GM12878 (cell line): ENCODE data around the gene ATP6V1G1. TPM values are rescaled to one million over a fixed set of nuclear protein-coding genes. Genes with fewer than 3 reads are reported as not detected.

Experiments
- ATAC-seq: fragments of 200-7000 bp; cut with Tn5 transposase; 3 replicates; pipeline ENCODE4 v1.9.1; 2020; ENCODE audit warnings: mild to moderate bottlenecking, moderate library complexity
- BruUV-seq: library from RNA; stranded (reverse); fragments of 400-500 nt; replicated peaks from 2 replicates; lab custom pipeline; 2021; lab: Mats Ljungman, UMichigan
- CTCF ChIA-PET: fragments of 300-600 bp; sonication (Branson Sonifier 250); formaldehyde crosslinking; extraction: SDS; loops from one replicate; lab custom pipeline; 2021; ENCODE audit warnings: inconsistent platforms; lab: Yijun Ruan, JAX
- POLR2A ChIA-PET: fragments of 350-600 bp; formaldehyde crosslinking; extraction: SDS; loops from one replicate; lab custom pipeline; 2021; ENCODE audit warnings: inconsistent platforms; lab: Charles Lee
- RAD21 ChIA-PET: fragments of 300-600 bp; sonication (Branson Sonifier 250); formaldehyde crosslinking; loops from one replicate; lab custom pipeline; 2023; ENCODE audit warnings: antibody characterized with exemption; ENCODE audit not compliant: unreplicated experiment; lab: Charles Lee
- SMC1A ChIA-PET: fragments of 300-600 bp; sonication (Branson Sonifier 250); formaldehyde crosslinking; loops from one replicate; lab custom pipeline; 2023; ENCODE audit not compliant: unreplicated experiment, uncharacterized antibody; lab: Charles Lee
- DNase-seq: peaks from one replicate; pipeline ENCODE4 v3.0.0-alpha.2; 2011; ENCODE audit warnings: low read depth, low spot score
- FAIRE-seq: peaks from 3 replicates; lab custom pipeline; 2011; peaks lifted over from hg19 to GRCh38; lab: Jason Lieb, UNC
- H2AFZ ChIP-seq: 2 replicates; pipeline ENCODE4 v1.6.0; 2011; ENCODE audit warnings: low read depth, low read length, control low read depth; ENCODE audit not compliant: control insufficient read depth
- H3K27ac ChIP-seq: 2 replicates; pipeline ENCODE4 v1.5.1; 2011; ENCODE audit warnings: control low read depth; ENCODE audit not compliant: control insufficient read depth, insufficient read depth
- H3K27me3 ChIP-seq, 2 experiments: replicated peaks in 1 of 2; 2 replicates each; pipeline versions ENCODE4 v1.6.0 to v1.6.1; 2011; ENCODE audit warnings: low read length in 1 of 2; ENCODE audit not compliant: control insufficient read depth in 2 of 2, insufficient read depth in 2 of 2
- H3K36me3 ChIP-seq, 2 experiments: 2 replicates each; pipeline ENCODE4 v1.5.1; 2011; ENCODE audit warnings: low read length in 1 of 2; ENCODE audit not compliant: control insufficient read depth in 2 of 2, insufficient read depth in 2 of 2
- H3K4me1 ChIP-seq: 2 replicates; pipeline ENCODE4 v1.6.1; 2011; ENCODE audit warnings: mild to moderate bottlenecking, low read length, moderate library complexity, mixed read lengths; ENCODE audit not compliant: control insufficient read depth, insufficient read depth
- H3K4me2 ChIP-seq: 2 replicates; pipeline ENCODE4 v1.6.0; 2011; ENCODE audit warnings: control low read depth; ENCODE audit not compliant: control insufficient read depth, insufficient read depth
- H3K4me3 ChIP-seq: fragments of 200-600 bp; sonication (generic); 2 replicates; pipeline ENCODE4 v1.5.1; 2016
- H3K79me2 ChIP-seq: 2 replicates; pipeline ENCODE4 v1.6.0; 2011; ENCODE audit warnings: low read length; ENCODE audit not compliant: control insufficient read depth, insufficient read depth
- H3K9ac ChIP-seq: 2 replicates; pipeline ENCODE4 v1.8.0; 2011; ENCODE audit warnings: low read length, control low read depth, mixed read lengths; ENCODE audit not compliant: control insufficient read depth, insufficient read depth
- H3K9me3 ChIP-seq: replicated peaks from 3 replicates; pipeline ENCODE4 v1.5.1; 2011; ENCODE audit warnings: mild to moderate bottlenecking, low read length; ENCODE audit not compliant: control insufficient read depth, insufficient read depth
- H4K20me1 ChIP-seq: 2 replicates; pipeline ENCODE4 v1.6.0; 2011; ENCODE audit not compliant: control insufficient read depth, insufficient read depth
- CHD4 ChIP-seq: fragments of 200-600 bp; sonication (generic); IDR thresholded peaks from 2 replicates; pipeline ENCODE4 v1.6.1; 2016; ENCODE audit warnings: mild to moderate bottlenecking
- ESRRA ChIP-seq: IDR thresholded peaks from 2 replicates; pipeline ENCODE4 v1.6.1; 2012; ENCODE audit warnings: mild to moderate bottlenecking, low read length, improper control_type of control experiment
- GABPA ChIP-seq: IDR thresholded peaks from 2 replicates; pipeline ENCODE4 v1.6.1; 2014; ENCODE audit warnings: antibody characterized with exemption, low read depth, mild to moderate bottlenecking, inconsistent platforms
- NFIC ChIP-seq: IDR thresholded peaks from 2 replicates; pipeline ENCODE4 v1.6.1; 2012; ENCODE audit warnings: low read depth, mild to moderate bottlenecking, inconsistent platforms, low read length, moderate library complexity
- POLR2AphosphoS2 ChIP-seq: IDR thresholded peaks from 2 replicates; pipeline ENCODE4 v1.6.1; 2011; ENCODE audit warnings: low read depth, mild to moderate bottlenecking, low read length, improper control_type of control experiment, moderate library complexity
- SIN3A ChIP-seq: IDR thresholded peaks from 2 replicates; pipeline ENCODE4 v1.6.1; 2012; ENCODE audit warnings: low read depth, low read length, improper control_type of control experiment
- SPI1 ChIP-seq: IDR thresholded peaks from 2 replicates; pipeline ENCODE4 v1.6.1; 2011; ENCODE audit warnings: low read depth, mild to moderate bottlenecking, low read length, moderate library complexity, borderline replicate concordance; ENCODE audit not compliant: insufficient read depth
- SRF ChIP-seq, 2 experiments: IDR thresholded peaks; 2 replicates each; pipeline ENCODE4 v1.6.1; 2011; ENCODE audit warnings: low read depth in 2 of 2, low read length in 2 of 2, mild to moderate bottlenecking in 1 of 2, moderate library complexity in 1 of 2
- WGBS: methylation state at CpG from one replicate; pipeline ENCODE4 v1.1.6; 2016; ENCODE audit warnings: low lambda C conversion rate; ENCODE audit not compliant: insufficient replicate concordance, insufficient coverage; ENCODE audit errors: missing lambda C conversion rate; 5-methylcytosine and 5-hydroxymethylcytosine counted together
- in situ Hi-C: fragments of 300-500 bp; cut with MboI; formaldehyde crosslinking; loops from 9 replicates; pipeline ENCODE4 v1.14.3; 2018; ENCODE audit warnings: mixed read lengths
- intact Hi-C: fragments of 100-400 bp; cut with micrococcal nuclease; formaldehyde crosslinking; loops from one replicate; pipeline ENCODE4 v1.14.2; 2022; ENCODE audit not compliant: unreplicated experiment
- polyA plus RNA-seq, 11 experiments: library from polyadenylated mRNA; depleted of rRNA in 4 of 11; unstranded in 6 of 11; stranded (reverse) in 5 of 11; fragments of >200 nt; fragmentation: Nextera tagmentation in 4 of 11; fragmentation: Illumina TruSeq in 1 of 11; extraction: Ambion mirVana in 4 of 11; extraction: Trizol in 1 of 11; gene quantifications; 1 replicate in 1 of 11; 2 replicates in 10 of 11; pipeline versions ENCODE4 v1.2.1 to v1.2.3, GENCODE V29; 2011 to 2016; ENCODE audit warnings: inconsistent platforms in 2 of 11, missing spikeins in 2 of 11, low read depth in 1 of 11
- total RNA-seq, 4 experiments: library from RNA; depleted of rRNA in 3 of 4; stranded (reverse); fragments of >200 nt in 3 of 4; fragmentation: Illumina TruSeq in 1 of 4; extraction: Trizol in 1 of 4; gene quantifications; 2 replicates each; pipeline versions ENCODE4 v1.2.1 to v1.2.3, GENCODE V29; 2013 to 2021
- TF ChIP-seq, protein P1 (sequence below): IDR thresholded peaks from 2 replicates; pipeline ENCODE4 v1.6.1; 2011; ENCODE audit warnings: borderline replicate concordance, low read depth, mild to moderate bottlenecking, moderate library complexity, low read length; ENCODE audit not compliant: insufficient read depth, poor library complexity, severe bottlenecking
- TF ChIP-seq, protein P2 (sequence below): IDR thresholded peaks from 2 replicates; pipeline ENCODE4 v1.6.1; 2011; ENCODE audit warnings: low read depth, low read length, improper control_type of control experiment, borderline replicate concordance
- TF ChIP-seq, protein P3 (sequence below): fragments of 450-650 bp; IDR thresholded peaks from 2 replicates; pipeline ENCODE4 v1.6.1; 2017; ENCODE audit warnings: borderline replicate concordance

Gene ATP6V1G1
- total and polyA plus RNA-seq, 10 of the 15 experiments (the other 5 are each of a cell fraction or from before 2014, with no cell fraction given): 34.2 to 204 (median 82.5) TPM

DNA sequence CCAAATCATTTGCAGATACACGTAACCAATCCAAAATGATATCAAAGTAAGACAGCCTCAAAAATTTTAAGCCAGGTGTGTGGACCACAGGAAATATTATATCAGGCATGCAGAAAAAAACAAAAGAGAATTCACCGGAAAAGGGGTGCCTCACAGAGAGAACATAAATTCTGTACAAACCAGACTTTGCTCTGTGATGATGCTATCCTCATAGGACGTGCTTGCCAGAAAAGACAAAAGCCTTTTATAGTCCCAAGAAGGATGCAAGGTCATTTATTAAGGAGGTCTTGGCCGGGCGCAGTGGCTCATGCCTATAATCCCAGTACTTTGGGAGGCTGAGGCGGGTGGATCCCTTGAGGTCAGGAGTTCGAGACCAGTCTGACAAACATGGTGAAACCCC lies 16.8 kb upstream of the ATP6V1G1 start:
- Histone ChIP-seq H3K36me3 (no peaks in the 10 kb centered on the region), H3K27me3 (no peaks in the 10 kb centered on the region), H3K4me1 (peaks cover 11% of the 10 kb centered on the region), H3K4me2 (no peak overlapping the region), H3K9ac (no peak overlapping the region), H3K79me2 (no peaks in the 10 kb centered on the region), H4K20me1 (no peaks in the 10 kb centered on the region), H3K4me3 (no peak overlapping the region), H3K9me3 (no peaks in the 10 kb centered on the region; the same call in 2 of the 3 replicates), H2AFZ (no peak overlapping the region), H3K27ac (no peak overlapping the region)
- ATAC-seq: no peak
- in situ Hi-C loops: no loop called here
- no TSS peak for BruUV-seq
- intact Hi-C loops: no loop called here
- ChIA-PET POLR2A (interaction anchor here (0.6 to 1.7 kb wide), 2 partner anchors 17 to 76 kb away, joined by 4 to 9 read pairs; partner anchors contain the start of gene ATP6V1G1), CTCF (interaction anchor here (0.8 to 1.2 kb wide), 2 partner anchors 83 to 443 kb away, joined by 3 read pairs; no protein-coding TSS in a partner anchor), SMC1A (interaction anchor here (0.6 to 1.5 kb wide), 3 partner anchors 51 to 136 kb away, joined by 3 to 5 read pairs (median 3); no protein-coding TSS in a partner anchor), RAD21 (interaction anchor here (0.6 to 2.0 kb wide), 2 partner anchors 83 to 1061 kb away, joined by 3 to 10 read pairs; no protein-coding TSS in a partner anchor)
- DNase-seq: no peak
- TF ChIP-seq SPI1 (no peak), NFIC (no peak)
- TF ChIP-seq, protein P1, sequence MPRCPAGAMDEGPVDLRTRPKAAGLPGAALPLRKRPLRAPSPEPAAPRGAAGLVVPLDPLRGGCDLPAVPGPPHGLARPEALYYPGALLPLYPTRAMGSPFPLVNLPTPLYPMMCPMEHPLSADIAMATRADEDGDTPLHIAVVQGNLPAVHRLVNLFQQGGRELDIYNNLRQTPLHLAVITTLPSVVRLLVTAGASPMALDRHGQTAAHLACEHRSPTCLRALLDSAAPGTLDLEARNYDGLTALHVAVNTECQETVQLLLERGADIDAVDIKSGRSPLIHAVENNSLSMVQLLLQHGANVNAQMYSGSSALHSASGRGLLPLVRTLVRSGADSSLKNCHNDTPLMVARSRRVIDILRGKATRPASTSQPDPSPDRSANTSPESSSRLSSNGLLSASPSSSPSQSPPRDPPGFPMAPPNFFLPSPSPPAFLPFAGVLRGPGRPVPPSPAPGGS: no peak
- no peak for FAIRE-seq
- 56% methylated on average over 7 of the region's 7 CpGs for WGBS

DNA sequence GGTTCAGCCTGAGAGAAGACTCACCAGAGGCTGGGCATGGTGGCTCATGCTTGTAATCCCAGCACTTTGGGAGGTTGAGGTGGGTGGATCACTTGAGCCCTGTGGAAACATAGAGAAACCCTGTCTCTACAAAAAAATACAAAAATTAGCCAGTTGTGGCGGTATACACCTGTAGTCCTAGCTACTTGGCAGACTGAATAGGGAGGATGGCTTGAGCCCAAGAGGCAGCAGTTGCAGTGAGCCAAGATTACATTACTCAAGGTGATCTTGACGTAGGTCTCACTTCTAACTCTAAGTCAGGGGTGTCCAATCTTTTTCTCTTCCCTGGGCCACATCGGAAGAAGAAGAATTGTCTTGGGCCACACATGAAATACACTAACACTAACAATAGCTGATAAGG lies 16.2 kb upstream of the ATP6V1G1 start:
- no peak for ATAC-seq
- POLR2A ChIA-PET: interaction anchor here (0.6 to 1.7 kb wide), 3 partner anchors 10 to 20 kb away, joined by 3 to 4 read pairs (median 3); partner anchors contain the start of gene ATP6V1G1
- CTCF ChIA-PET: interaction anchor here (0.8 to 1.2 kb wide), 4 partner anchors 63 to 443 kb away, joined by 3 read pairs; no protein-coding TSS in a partner anchor
- no peak for TF ChIP-seq SPI1
- TF ChIP-seq POLR2AphosphoS2: no peak
- TF ChIP-seq ESRRA: no peak
- TF ChIP-seq GABPA: no peak
- no peak for TF ChIP-seq CHD4
- TF ChIP-seq SIN3A: no peak
- TF ChIP-seq, protein P2, sequence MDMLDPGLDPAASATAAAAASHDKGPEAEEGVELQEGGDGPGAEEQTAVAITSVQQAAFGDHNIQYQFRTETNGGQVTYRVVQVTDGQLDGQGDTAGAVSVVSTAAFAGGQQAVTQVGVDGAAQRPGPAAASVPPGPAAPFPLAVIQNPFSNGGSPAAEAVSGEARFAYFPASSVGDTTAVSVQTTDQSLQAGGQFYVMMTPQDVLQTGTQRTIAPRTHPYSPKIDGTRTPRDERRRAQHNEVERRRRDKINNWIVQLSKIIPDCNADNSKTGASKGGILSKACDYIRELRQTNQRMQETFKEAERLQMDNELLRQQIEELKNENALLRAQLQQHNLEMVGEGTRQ: no peak
- TF ChIP-seq, protein P3, sequence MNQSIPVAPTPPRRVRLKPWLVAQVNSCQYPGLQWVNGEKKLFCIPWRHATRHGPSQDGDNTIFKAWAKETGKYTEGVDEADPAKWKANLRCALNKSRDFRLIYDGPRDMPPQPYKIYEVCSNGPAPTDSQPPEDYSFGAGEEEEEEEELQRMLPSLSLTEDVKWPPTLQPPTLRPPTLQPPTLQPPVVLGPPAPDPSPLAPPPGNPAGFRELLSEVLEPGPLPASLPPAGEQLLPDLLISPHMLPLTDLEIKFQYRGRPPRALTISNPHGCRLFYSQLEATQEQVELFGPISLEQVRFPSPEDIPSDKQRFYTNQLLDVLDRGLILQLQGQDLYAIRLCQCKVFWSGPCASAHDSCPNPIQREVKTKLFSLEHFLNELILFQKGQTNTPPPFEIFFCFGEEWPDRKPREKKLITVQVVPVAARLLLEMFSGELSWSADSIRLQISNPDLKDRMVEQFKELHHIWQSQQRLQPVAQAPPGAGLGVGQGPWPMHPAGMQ: no peak
- TF ChIP-seq SRF (IDR thresholded peaks at IDR 0.05; ENCODE audit: low read depth in 2 of 2, low read length in 2 of 2): no peak

More for the DNA sequence above, 16.2 kb upstream of the ATP6V1G1 start:
- Histone ChIP-seq H3K79me2 (no peaks in the 10 kb centered on the region), H3K9me3 (no peaks in the 10 kb centered on the region; the same call in 2 of the 3 replicates), H3K4me1 (peaks cover 7% of the 10 kb centered on the region), H3K27me3 (no peaks in the 10 kb centered on the region), H4K20me1 (no peaks in the 10 kb centered on the region), H2AFZ (no peak overlapping the region), H3K27ac (no peak overlapping the region), H3K4me3 (no peak overlapping the region), H3K36me3 (no peaks in the 10 kb centered on the region), H3K9ac (no peak overlapping the region), H3K4me2 (no peak overlapping the region)
- FAIRE-seq (no peak), DNase-seq (no peak)
- intact Hi-C loops (no loop called here), in situ Hi-C loops (no loop called here)
- no TSS peak for BruUV-seq
- WGBS: 35% methylated on average over 3 of the region's 3 CpGs
- ChIA-PET RAD21 (interaction anchor here (1.1 to 2.0 kb wide), 2 partner anchors 22 to 82 kb away, joined by 3 to 10 read pairs; no protein-coding TSS in a partner anchor), SMC1A (interaction anchor here (1.4 to 1.5 kb wide), 2 partner anchors 82 to 136 kb away, joined by 3 to 5 read pairs; no protein-coding TSS in a partner anchor)
